SK-N-SH (cell line): ENCODE data around the gene KCTD21. TPM values are rescaled to one million over a fixed set of nuclear protein-coding genes. Genes with fewer than 3 reads are reported as not detected.

ENCODE experiments used
- CTCF ChIA-PET: fragments of 300-600, 350-600 bp; formaldehyde crosslinking; extraction: SDS; loops from one replicate; lab custom pipeline; 2021; lab: Yijun Ruan, JAX
- POLR2A ChIA-PET: fragments of 350-600 bp; sonication (Branson Sonifier 250); formaldehyde crosslinking; extraction: SDS; loops from one replicate; lab custom pipeline; 2020; ENCODE audit warnings: antibody characterized with exemption, inconsistent platforms; lab: Yijun Ruan, JAX
- DNase-seq: peaks from one replicate; pipeline ENCODE4 v3.0.0; 2012
- H2AFZ ChIP-seq: fragments of 200-600 bp; sonication (generic); 2 replicates; pipeline ENCODE4 v1.8.1; 2016; ENCODE audit warnings: antibody characterized with exemption, mild to moderate bottlenecking, low read depth
- H3F3A ChIP-seq: fragments of 200-600 bp; sonication (generic); replicated peaks from 2 replicates; pipeline ENCODE3; 2016; ENCODE audit warnings: antibody characterized with exemption, mild to moderate bottlenecking; ENCODE audit not compliant: insufficient read depth
- H3K27ac ChIP-seq, 2 experiments: fragments of 200-500 bp in 1 of 2; fragments of 200-600 bp in 1 of 2; sonication (Bioruptor generic) in 1 of 2; sonication (generic), shearing (Covaris generic) in 1 of 2; 2 replicates each; pipeline versions ENCODE4 v1.5.1 to v1.6.1; 2014 to 2016; ENCODE audit warnings: low read depth in 2 of 2, inconsistent platforms in 1 of 2, low read length in 1 of 2, mild to moderate bottlenecking in 1 of 2, mixed read lengths in 1 of 2
- H3K27me3 ChIP-seq: fragments of 200-600 bp; sonication (generic), shearing (Covaris generic); 2 replicates; pipeline ENCODE4 v1.6.1; 2016; ENCODE audit warnings: mixed run types; ENCODE audit not compliant: insufficient read depth
- H3K36me3 ChIP-seq, 2 experiments: fragments of 200-500 bp in 1 of 2; fragments of 200-600 bp in 1 of 2; sonication (Bioruptor generic) in 1 of 2; sonication (generic) in 1 of 2; replicated peaks in 1 of 2; 2 replicates each; pipeline versions ENCODE3 to v1.5.1; 2014 to 2016; ENCODE audit warnings: low read length in 1 of 2, mild to moderate bottlenecking in 1 of 2; ENCODE audit not compliant: insufficient read depth in 2 of 2, control insufficient read depth in 1 of 2
- H3K4me1 ChIP-seq, 2 experiments: fragments of 200-500 bp in 1 of 2; fragments of 200-600 bp in 1 of 2; sonication (Bioruptor generic) in 1 of 2; sonication (generic), shearing (Covaris generic) in 1 of 2; 2 replicates each; pipeline versions ENCODE4 v1.5.1 to v1.6.1; 2014 to 2016; ENCODE audit warnings: low read depth in 1 of 2, low read length in 1 of 2, mixed run types in 1 of 2; ENCODE audit not compliant: insufficient read depth in 2 of 2, control insufficient read depth in 1 of 2
- H3K4me2 ChIP-seq: fragments of 200-600 bp; sonication (generic), shearing (Covaris generic); 2 replicates; pipeline ENCODE4 v1.6.1; 2017; ENCODE audit warnings: mixed run types
- H3K4me3 ChIP-seq, 2 experiments: fragments of 200-500 bp in 1 of 2; fragments of 200-600 bp in 1 of 2; sonication (Bioruptor generic) in 1 of 2; sonication (generic), shearing (Covaris generic) in 1 of 2; 2 replicates each; pipeline versions ENCODE4 v1.5.1 to v1.8.1; 2014 to 2016; ENCODE audit warnings: low read depth in 2 of 2, inconsistent platforms in 1 of 2, low read length in 1 of 2, mild to moderate bottlenecking in 1 of 2, mixed read lengths in 1 of 2, moderate library complexity in 1 of 2
- H3K79me2 ChIP-seq: fragments of 200-600 bp; sonication (generic); 2 replicates; pipeline ENCODE4 v1.8.1; 2017; ENCODE audit warnings: mild to moderate bottlenecking; ENCODE audit not compliant: insufficient read depth
- H3K9ac ChIP-seq: fragments of 200-600 bp; sonication (generic); 2 replicates; pipeline ENCODE4 v1.6.1; 2017; ENCODE audit warnings: mixed run types
- H3K9me2 ChIP-seq: fragments of 200-600 bp; sonication (generic); 2 replicates; pipeline ENCODE4 v1.6.1; 2017; ENCODE audit warnings: mixed run types
- H3K9me3 ChIP-seq: fragments of 200-600 bp; sonication (generic); 2 replicates; pipeline ENCODE4 v1.6.1; 2017; ENCODE audit warnings: mixed run types, mild to moderate bottlenecking, moderate library complexity
- H4K20me1 ChIP-seq: fragments of 200-600 bp; sonication (generic); 2 replicates; pipeline ENCODE4 v1.6.1; 2017; ENCODE audit warnings: mild to moderate bottlenecking, mixed run types; ENCODE audit not compliant: insufficient read depth
- CHD2 ChIP-seq: fragments of 150-350 bp; IDR thresholded peaks from 2 replicates; pipeline ENCODE4 v1.6.1; 2018; ENCODE audit warnings: low read length; ENCODE audit not compliant: partially characterized antibody
- CTCF ChIP-seq: fragments of 200-600 bp; sonication (generic); IDR thresholded peaks from 2 replicates; pipeline ENCODE4 v1.6.1; 2017; ENCODE audit warnings: antibody characterized with exemption, mild to moderate bottlenecking, moderate library complexity
- ELF1 ChIP-seq: IDR thresholded peaks from 2 replicates; pipeline ENCODE4 v1.4.0; 2012
- EP300 ChIP-seq, 2 experiments: IDR thresholded peaks; 2 replicates each; pipeline versions ENCODE4 v1.4.0 to v1.6.1; 2012; ENCODE audit warnings: borderline replicate concordance in 1 of 2, low read depth in 1 of 2, low read length in 1 of 2
- EZH2phosphoT487 ChIP-seq: fragments of 200-600 bp; sonication (generic); IDR thresholded peaks from 2 replicates; pipeline ENCODE4 v1.6.1; 2017; ENCODE audit warnings: low read depth, mixed run types, mild to moderate bottlenecking, antibody characterized with exemption, moderate library complexity, borderline replicate concordance
- FOXM1 ChIP-seq: IDR thresholded peaks from 2 replicates; pipeline ENCODE4 v1.4.0; 2012; ENCODE audit warnings: low read depth, mild to moderate bottlenecking
- GABPA ChIP-seq: IDR thresholded peaks from 2 replicates; pipeline ENCODE4 v1.4.0; 2012; ENCODE audit warnings: low read depth, mild to moderate bottlenecking
- GATA2 ChIP-seq: sonication (generic); formaldehyde crosslinking; IDR thresholded peaks from 2 replicates; pipeline ENCODE4 v1.5.0; 2020; ENCODE audit warnings: mild to moderate bottlenecking, missing genetic modification reagents
- NRF1 ChIP-seq: IDR thresholded peaks from 2 replicates; pipeline ENCODE4 v1.6.1; 2012; ENCODE audit warnings: low read depth, mild to moderate bottlenecking, low read length
- RAD21 ChIP-seq: IDR thresholded peaks from 2 replicates; pipeline ENCODE4 v1.6.1; 2012; ENCODE audit warnings: mild to moderate bottlenecking, low read length
- RCOR1 ChIP-seq: fragments of 150-350 bp; IDR thresholded peaks from 2 replicates; pipeline ENCODE4 v1.6.1; 2017; ENCODE audit warnings: antibody characterized with exemption, low read length
- REST ChIP-seq: IDR thresholded peaks from 2 replicates; pipeline ENCODE4 v1.6.1; 2012; ENCODE audit warnings: mild to moderate bottlenecking, low read depth, low read length, moderate library complexity
- SIN3A ChIP-seq: IDR thresholded peaks from 2 replicates; pipeline ENCODE4 v1.6.1; 2012; ENCODE audit warnings: low read depth, mild to moderate bottlenecking, low read length, moderate library complexity, borderline replicate concordance
- SMC3 ChIP-seq: IDR thresholded peaks from 2 replicates; pipeline ENCODE4 v1.6.1; 2012; ENCODE audit warnings: low read depth, low read length, improper control_type of control experiment
- YY1 ChIP-seq: IDR thresholded peaks from 2 replicates; pipeline ENCODE4 v1.4.0; 2012; ENCODE audit warnings: low read depth, mild to moderate bottlenecking
- ZBTB33 ChIP-seq: IDR thresholded peaks from 2 replicates; pipeline ENCODE4 v1.4.0; 2012; ENCODE audit warnings: low read depth, borderline replicate concordance
- WGBS: methylation state at CpG from one replicate; pipeline ENCODE4 v1.1.6; 2017; ENCODE audit warnings: low lambda C conversion rate; 5-methylcytosine and 5-hydroxymethylcytosine counted together
- polyA plus RNA-seq, 3 experiments: library from polyadenylated mRNA; depleted of rRNA; stranded (reverse); fragments of >200 nt; gene quantifications; 2 replicates each; pipeline ENCODE4 v1.2.3, GENCODE V29; 2012

KCTD21 gene
- polyA plus RNA-seq, 1 of the 3 experiments (the other 2 are of a cell fraction) = 5.0 TPM

- H3K4me2 ChIP-seq = no peak overlapping the region
- TF ChIP-seq SMC3 (peak; percentile 15; the same call in 1 of the 2 replicates), CTCF (peak; percentile 52), RCOR1 (no peak), EZH2phosphoT487 (no peak), RAD21 (peak; percentile 56)
- H3K4me1 ChIP-seq = no peaks in the 10 kb centered on the region; a peak in 1 of 4 replicates
- H3K4me3 ChIP-seq = no peak overlapping the region
- no peak overlapping the region for H2AFZ ChIP-seq
- H3K27ac ChIP-seq = no peak overlapping the region
- no peaks in the 10 kb centered on the region for H3F3A ChIP-seq
- DNase-seq = no peak
- no peaks in the 10 kb centered on the region for H3K9me3 ChIP-seq
- no peak overlapping the region for H3K9ac ChIP-seq
- no peaks in the 10 kb centered on the region for H3K36me3 ChIP-seq
- no peaks in the 10 kb centered on the region for H3K79me2 ChIP-seq
- H4K20me1 ChIP-seq = no peaks in the 10 kb centered on the region
- 71% methylated on average over 1 of the region's 1 CpG for WGBS
- POLR2A ChIA-PET = no interaction called here
- no peaks in the 10 kb centered on the region for H3K9me2 ChIP-seq
- CTCF ChIA-PET = interaction anchor here (0.7 to 1.8 kb wide), 4 partner anchors 10 to 415 kb away, joined by 3 to 6 read pairs (median 3); partner anchors contain the start of gene ALG8
- no peaks in the 10 kb centered on the region for H3K27me3 ChIP-seq
These were observed 38.8 kb downstream of the KCTD21 start for GRCh38 chr11:78149646-78150045.

- Histone ChIP-seq H3F3A (no peaks in the 10 kb centered on the region), H3K27me3 (no peaks in the 10 kb centered on the region), H3K9me2 (no peaks in the 10 kb centered on the region), H3K79me2 (no peaks in the 10 kb centered on the region), H2AFZ (no peak overlapping the region), H4K20me1 (no peaks in the 10 kb centered on the region), H3K27ac (no peak overlapping the region), H3K4me3 (no peak overlapping the region), H3K4me1 (no peaks in the 10 kb centered on the region; a peak in 1 of 4 replicates), H3K36me3 (peaks cover 0 to 1% of the 10 kb centered on the region in 2 experiments), H3K4me2 (no peak overlapping the region), H3K9ac (no peak overlapping the region), H3K9me3 (no peaks in the 10 kb centered on the region)
- 100% methylated on average over 2 of the region's 2 CpGs for WGBS
- DNase-seq = no peak
- POLR2A ChIA-PET = no interaction called here
- CTCF ChIA-PET = interaction anchor here (0.9 to 1.1 kb wide), 2 partner anchors 14 to 41 kb away, joined by 3 to 4 read pairs; partner anchors contain the start of genes KCTD21 and USP35
- no peak for TF ChIP-seq REST
- TF ChIP-seq FOXM1 = no peak
- TF ChIP-seq YY1 = no peak
- no peak for TF ChIP-seq ELF1
- TF ChIP-seq CTCF = no peak
- TF ChIP-seq CHD2 = no peak
- no peak for TF ChIP-seq GATA2
- TF ChIP-seq EZH2phosphoT487 = no peak
- no peak for TF ChIP-seq SMC3
- TF ChIP-seq NRF1 = no peak
- no peak for TF ChIP-seq GABPA
- TF ChIP-seq ZBTB33 = no peak
- no peak for TF ChIP-seq EP300 (IDR thresholded peaks at IDR 0.05; ENCODE audit: borderline replicate concordance in 1 of 2, low read depth in 1 of 2, low read length in 1 of 2)
- no peak for TF ChIP-seq SIN3A
- no peak for TF ChIP-seq RCOR1
- no peak for TF ChIP-seq RAD21
These were observed 40.6 kb downstream of the KCTD21 start for GRCh38 chr11:78147807-78148206.
